Measurements from ENCODE around the gene NFATC1.

Gene NFATC1

GRCh38 chr18:79423211-79424007, 27.7 kb downstream of the NFATC1 start:
- no peak for DNase-seq (ENCODE audit: low read depth)

GRCh38 chr18:79424008-79424565, 28.4 kb downstream of the NFATC1 start:
- no peak for DNase-seq (ENCODE audit: low read depth)

GRCh38 chr18:79424880-79425568, 29.3 kb downstream of the NFATC1 start:
- no peak for DNase-seq (ENCODE audit: low read depth)

GRCh38 chr18:79425569-79425886, 29.8 kb downstream of the NFATC1 start:
- DNase-seq (ENCODE audit: low read depth), result no peak

DNA sequence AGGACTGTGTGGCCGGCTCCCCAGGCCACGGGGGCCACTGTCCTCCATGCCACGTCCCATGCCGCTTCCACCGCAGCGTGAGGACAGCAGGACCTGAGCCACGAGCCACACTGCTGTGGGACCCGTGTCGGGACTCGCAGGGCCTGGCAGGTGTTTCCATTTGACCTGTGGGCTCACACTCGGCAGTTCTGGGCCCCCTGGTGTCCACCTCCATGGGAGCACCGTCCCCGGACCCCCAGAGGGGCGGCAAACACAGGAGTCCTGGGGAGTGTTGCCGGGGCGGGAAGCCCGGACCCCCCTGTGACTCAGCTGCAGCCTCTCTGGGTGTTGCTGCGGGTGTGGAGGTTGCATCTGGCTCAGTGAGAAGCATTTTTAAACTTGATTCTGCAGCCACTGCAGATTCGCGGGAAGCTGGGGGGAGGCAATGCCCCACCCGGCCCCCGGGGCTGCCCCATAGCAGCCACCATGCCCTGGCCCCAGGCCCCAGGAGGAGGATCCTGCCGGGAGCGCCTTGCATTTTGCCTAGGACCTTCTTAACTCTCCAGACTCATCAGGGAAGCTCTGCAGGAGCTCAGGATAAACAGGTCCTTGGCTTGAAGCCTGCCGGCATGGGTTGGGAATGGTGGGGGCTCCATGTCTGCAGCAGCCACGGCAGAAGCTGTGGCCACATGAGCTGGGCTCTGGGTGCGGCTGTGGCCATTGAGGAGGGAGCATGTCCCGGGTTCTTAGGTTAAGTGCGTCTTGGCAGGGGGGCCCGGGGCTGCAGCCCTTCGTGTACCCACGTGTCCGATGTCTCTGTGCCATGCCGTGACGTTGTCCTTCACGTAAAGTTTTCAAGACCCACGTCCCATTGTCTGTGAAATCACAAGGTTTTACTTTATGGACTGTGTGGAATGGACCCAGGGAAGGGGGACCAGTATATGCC, 30.9 kb downstream of the NFATC1 start:
- DNase-seq (ENCODE audit: low read depth), result no peak

DNA sequence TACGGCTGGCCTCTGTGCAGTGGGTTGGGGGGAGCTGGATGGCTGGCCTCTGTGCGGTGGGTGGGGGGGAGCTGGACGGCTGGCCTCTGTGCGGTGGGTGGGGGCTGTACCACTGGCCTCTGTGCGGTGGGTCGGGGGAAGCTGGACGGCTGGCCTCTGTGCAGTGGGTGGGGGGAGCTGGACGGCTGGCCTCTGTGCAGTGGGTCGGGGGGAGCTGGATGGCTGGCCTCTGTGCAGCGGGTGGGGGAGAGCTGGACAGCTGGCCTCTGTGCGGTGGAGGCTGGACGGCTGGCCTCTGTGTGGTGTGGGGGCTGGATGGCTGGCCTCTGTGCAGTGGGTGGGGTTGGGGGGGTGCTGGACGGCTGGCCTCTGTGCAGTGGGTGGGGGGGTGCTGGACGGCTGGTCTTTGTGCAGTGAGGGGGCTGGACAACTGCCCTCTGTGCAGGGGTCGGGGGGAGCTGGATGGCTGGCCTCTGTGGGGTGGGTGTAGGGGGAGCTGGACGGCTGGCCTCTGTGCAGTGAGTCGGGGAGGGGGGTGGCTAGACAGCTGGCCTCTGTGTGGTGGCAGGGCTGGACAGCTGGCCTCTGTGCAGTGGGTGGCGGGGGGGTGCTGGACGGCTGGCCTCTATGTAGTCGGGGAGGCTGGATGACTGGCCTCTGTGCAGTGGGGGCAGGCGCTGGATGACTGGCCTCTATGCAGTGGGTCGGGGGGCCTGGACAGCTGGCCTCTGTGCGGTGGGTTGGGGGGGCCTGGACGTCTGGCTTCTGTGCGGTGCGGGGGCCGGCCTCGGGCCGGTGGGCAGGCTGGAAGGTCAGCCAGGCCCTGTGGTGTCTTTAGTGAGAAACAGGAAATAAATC, 31.9 kb downstream of the NFATC1 start:
- no peak for DNase-seq (ENCODE audit: low read depth)

DNA sequence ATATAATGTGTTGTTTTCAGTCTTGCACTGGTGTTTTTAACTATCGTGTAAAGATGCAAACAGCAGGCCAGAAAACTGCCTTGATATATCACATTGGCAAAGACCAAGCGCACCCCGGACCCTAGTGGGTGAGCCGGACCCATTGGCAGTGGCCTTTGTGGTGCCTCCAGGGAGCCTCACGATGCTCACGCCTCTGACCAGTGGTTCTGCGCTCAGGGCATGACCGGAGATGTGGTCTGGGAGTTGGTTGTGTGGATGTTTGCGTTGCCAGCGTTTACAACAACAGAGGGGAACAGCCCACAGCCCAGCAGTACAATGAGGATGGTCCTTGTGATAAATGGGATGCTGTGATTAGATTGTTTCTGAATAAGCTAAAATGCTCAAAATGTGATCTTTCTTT, 32.6 kb downstream of the NFATC1 start:
- no peak for DNase-seq (ENCODE audit: low read depth)

DNA sequence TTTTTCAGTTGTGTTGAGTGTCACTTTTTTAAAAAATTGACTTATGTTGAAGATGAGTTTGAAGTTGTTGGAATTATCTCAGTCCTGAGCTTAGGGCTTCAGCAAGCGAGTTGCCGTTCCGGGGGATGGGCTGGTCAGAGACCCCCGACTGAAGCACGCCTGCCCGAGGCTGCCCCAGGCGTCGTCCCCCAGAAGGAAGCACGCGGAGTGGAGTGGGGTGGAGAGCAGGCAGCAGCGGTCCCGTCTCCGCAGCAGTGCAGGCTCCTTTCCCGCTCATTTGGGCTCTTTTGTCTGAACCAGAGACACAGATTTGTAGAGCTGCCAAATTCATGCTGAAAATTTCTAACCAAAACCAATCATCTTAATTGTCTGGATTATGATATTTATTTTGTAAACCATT, 33.7 kb downstream of the NFATC1 start:
- DNase-seq (ENCODE audit: low read depth), result no peak

- peak; percentile 3 for DNase-seq (ENCODE audit: low read depth)
These were observed 34.1 kb downstream of the NFATC1 start for GRCh38 chr18:79429785-79430281.

GRCh38 chr18:79432376-79433120, 36.8 kb downstream of the NFATC1 start:
- DNase-seq (ENCODE audit: low read depth), result no peak

DNA sequence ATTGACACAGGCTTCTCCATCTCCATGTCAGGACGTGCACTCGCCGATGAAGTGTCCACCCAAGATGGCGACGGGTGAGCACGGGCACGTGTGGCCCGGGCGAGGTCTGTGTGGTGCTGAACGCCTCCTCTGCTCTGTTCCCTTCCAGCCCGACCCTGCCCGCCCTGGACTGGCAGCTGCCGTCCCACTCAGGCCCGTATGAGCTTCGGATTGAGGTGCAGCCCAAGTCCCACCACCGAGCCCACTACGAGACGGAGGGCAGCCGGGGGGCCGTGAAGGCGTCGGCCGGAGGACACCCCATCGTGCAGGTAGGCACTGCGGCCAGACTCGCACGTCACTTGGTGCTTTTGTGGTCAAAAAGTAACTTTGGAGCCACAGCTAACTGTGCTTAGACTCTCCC, 37.7 kb downstream of the NFATC1 start:
- DNase-seq (ENCODE audit: low read depth), result no peak

GRCh38 chr18:79434607-79435401, 39.1 kb downstream of the NFATC1 start:
- no peak for DNase-seq (ENCODE audit: low read depth)

DNA sequence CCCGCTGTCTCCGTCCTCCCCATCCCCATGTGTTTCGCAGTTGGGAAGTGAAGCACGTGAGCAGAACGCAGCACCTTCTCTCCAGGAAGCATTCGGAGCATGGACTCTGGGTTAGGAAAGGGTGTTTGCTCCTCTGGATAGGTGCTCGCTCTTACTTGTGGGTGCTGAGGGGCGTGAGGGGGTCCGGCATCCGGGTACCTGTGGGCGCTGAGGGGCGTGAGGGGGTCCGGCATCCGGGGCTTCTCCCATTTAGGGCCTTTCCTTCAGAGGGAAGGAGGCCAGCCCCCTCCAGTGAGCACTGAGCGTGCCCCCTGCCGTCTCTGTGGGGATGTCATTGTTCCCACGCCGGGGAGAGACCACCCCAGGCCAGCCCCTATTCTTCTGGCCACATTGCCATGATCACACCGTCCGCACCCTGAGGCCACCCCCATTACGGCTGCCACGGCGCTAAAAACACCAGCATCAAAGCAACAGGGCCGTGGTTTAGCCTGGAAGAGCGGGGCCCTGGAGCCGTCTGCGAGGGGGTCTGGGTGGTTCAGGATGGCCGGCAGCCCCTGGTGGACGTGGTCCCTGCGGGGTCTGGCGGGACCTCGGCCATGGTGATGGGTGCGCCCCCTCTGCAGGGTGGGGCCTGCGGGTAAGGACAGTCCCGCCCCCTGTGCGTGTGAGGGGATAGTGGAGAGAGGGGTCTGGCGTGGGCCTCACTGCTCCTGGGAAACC, 41.0 kb downstream of the NFATC1 start:
- no peak for DNase-seq (ENCODE audit: low read depth)

- no peak for DNase-seq (ENCODE audit: low read depth)
These were observed 42.6 kb downstream of the NFATC1 start for GRCh38 chr18:79438089-79438897.

DNA sequence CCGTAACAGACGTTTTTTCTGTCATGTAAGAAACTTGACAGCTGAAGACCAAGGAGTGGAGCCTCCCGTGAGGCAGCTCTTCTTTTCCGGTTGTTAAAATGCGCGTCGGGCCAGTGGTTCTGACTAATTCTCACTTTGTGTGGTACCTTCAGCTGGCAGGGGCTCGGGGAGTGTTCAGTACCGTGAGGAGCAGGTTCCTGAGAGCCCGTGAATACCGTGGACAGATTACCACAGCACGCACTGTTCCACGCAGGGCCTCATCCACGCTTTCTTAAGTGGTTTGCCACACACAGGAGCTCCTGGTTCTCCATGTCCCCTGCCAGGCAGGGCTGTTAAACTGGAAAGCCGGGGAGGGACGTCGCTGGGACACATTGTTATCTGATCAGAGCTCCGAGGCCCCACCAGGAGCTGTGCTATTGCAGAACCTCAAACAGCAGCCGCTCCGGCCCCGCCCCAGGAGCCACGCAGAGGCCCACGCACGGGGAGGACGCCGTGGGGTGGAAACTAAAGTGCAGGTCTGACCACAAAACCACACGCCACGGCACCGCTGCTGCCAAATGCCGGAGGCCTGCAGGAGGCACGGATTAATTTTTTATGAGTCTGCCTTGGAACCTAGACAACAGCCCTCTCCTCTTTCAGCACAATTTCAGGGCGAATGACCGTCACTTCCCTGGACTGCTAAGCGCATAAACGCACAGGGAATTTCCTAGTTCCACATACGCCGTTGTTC, 43.3 kb downstream of the NFATC1 start:
- peak; percentile 77 for DNase-seq (ENCODE audit: low read depth)

GRCh38 chr18:79439628-79440023, 43.9 kb downstream of the NFATC1 start:
- DNase-seq (ENCODE audit: low read depth), result no peak

DNA sequence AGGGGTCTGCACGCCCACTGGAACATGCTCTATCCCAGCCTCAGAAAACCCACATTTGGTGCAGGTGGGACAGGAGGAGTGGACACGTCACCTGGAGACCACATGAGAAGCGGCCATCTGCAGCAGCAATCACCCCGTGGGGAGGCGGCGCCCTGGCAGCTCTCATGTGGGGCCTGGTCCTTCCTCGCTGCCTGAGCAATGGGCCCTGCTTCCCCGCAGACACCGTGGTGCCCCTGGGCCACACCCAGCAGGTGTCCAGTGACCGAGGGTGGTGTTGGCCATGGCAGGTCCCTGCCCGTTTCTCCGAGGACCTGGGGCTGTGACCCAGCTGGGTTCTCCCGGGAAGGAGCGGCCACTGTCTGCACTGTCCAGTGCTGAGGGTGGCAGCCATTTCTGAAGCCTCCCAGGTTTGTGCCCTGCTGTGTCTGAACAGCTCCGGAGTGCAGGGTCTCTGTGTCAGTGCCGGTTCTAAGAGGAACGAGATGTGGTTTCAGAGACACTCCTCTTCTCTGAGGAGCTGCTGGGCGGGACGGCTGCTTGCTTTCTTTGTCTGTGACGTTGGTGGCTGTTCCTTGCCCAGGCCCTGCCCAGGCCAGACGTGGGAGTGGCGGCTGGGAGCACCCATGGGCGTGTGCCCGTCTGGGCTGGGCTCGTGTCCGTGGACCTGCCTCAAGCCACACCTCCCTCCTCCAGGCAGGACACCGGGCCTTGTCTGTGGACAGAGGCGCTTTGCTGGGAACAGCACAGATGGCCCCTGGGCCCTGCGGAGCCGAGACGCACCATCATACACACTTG, 44.8 kb downstream of the NFATC1 start:
- no peak for DNase-seq (ENCODE audit: low read depth)
